ENCODE measurements around the gene TRIM24.

- TF ChIP-seq, protein P1, sequence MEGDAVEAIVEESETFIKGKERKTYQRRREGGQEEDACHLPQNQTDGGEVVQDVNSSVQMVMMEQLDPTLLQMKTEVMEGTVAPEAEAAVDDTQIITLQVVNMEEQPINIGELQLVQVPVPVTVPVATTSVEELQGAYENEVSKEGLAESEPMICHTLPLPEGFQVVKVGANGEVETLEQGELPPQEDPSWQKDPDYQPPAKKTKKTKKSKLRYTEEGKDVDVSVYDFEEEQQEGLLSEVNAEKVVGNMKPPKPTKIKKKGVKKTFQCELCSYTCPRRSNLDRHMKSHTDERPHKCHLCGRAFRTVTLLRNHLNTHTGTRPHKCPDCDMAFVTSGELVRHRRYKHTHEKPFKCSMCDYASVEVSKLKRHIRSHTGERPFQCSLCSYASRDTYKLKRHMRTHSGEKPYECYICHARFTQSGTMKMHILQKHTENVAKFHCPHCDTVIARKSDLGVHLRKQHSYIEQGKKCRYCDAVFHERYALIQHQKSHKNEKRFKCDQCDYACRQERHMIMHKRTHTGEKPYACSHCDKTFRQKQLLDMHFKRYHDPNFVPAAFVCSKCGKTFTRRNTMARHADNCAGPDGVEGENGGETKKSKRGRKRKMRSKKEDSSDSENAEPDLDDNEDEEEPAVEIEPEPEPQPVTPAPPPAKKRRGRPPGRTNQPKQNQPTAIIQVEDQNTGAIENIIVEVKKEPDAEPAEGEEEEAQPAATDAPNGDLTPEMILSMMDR (conservative IDR thresholded peaks at IDR 0.05; ENCODE audit: low read length), result no peak
- TF ChIP-seq EZH2phosphoT487 (IDR thresholded peaks at IDR 0.05; ENCODE audit: borderline replicate concordance, low read depth, low read length), result no peak
These were observed 113.7 kb downstream of the TRIM24 start for GRCh38 chr7:138573741-138574140.
